DOHH2 (cell line): ENCODE data around the gene APBA2.

ENCODE experiments used
- H3F3A ChIP-seq: fragments of 200-600 bp; sonication (generic), shearing (Covaris generic); 2 replicates; pipeline ENCODE4 v1.6.0; 2016; ENCODE audit warnings: antibody characterized with exemption, mild to moderate bottlenecking; ENCODE audit not compliant: control insufficient read depth, insufficient read depth
- H3K27ac ChIP-seq: fragments of 200-600 bp; sonication (generic); 2 replicates; pipeline ENCODE4 v1.5.1; 2014; ENCODE audit warnings: low read depth, mild to moderate bottlenecking, low read length, moderate library complexity
- H3K27me3 ChIP-seq: fragments of 200-600 bp; sonication (generic); 2 replicates; pipeline ENCODE4 v1.6.1; 2014; ENCODE audit warnings: mild to moderate bottlenecking, low read length, mixed read lengths; ENCODE audit not compliant: control insufficient read depth
- H3K36me3 ChIP-seq: fragments of 200-600 bp; sonication (generic); 2 replicates; pipeline ENCODE4 v1.6.1; 2014; ENCODE audit warnings: mild to moderate bottlenecking, low read length, moderate library complexity, mixed read lengths; ENCODE audit not compliant: control insufficient read depth
- H3K4me1 ChIP-seq: fragments of 200-600 bp; sonication (generic); 2 replicates; pipeline ENCODE4 v1.6.1; 2014; ENCODE audit warnings: mild to moderate bottlenecking, low read length, mixed read lengths; ENCODE audit not compliant: control insufficient read depth
- H3K4me2 ChIP-seq: fragments of 200-600 bp; sonication (generic); 2 replicates; pipeline ENCODE4 v1.6.0; 2014; ENCODE audit warnings: mild to moderate bottlenecking, low read length, moderate library complexity
- H3K4me3 ChIP-seq: fragments of 200-600 bp; sonication (generic); 2 replicates; pipeline ENCODE4 v1.5.1; 2014; ENCODE audit warnings: mild to moderate bottlenecking, low read length, mixed read lengths
- H3K79me2 ChIP-seq: fragments of 200-600 bp; sonication (generic); 2 replicates; pipeline ENCODE4 v1.6.1; 2014; ENCODE audit warnings: mild to moderate bottlenecking, low read length, mixed read lengths; ENCODE audit not compliant: control insufficient read depth
- H3K9me2 ChIP-seq: fragments of 200-600 bp; sonication (generic); replicated peaks from 2 replicates; pipeline ENCODE4 v1.6.1; 2014; ENCODE audit warnings: mild to moderate bottlenecking, low read length, mixed read lengths; ENCODE audit not compliant: control insufficient read depth
- H3K9me3 ChIP-seq: fragments of 200-600 bp; sonication (generic); 2 replicates; pipeline ENCODE4 v1.6.1; 2014; ENCODE audit warnings: antibody characterized with exemption, low read length, mixed read lengths; ENCODE audit not compliant: control insufficient read depth, insufficient read depth
- H4K20me1 ChIP-seq: fragments of 200-600 bp; sonication (generic); 2 replicates; pipeline ENCODE4 v1.6.0; 2014; ENCODE audit warnings: low read depth, mild to moderate bottlenecking, antibody characterized with exemption, low read length, moderate library complexity; ENCODE audit not compliant: control insufficient read depth, insufficient read depth
- EZH2phosphoT487 ChIP-seq: fragments of 200-600 bp; sonication (generic); IDR thresholded peaks from 2 replicates; pipeline ENCODE4 v1.6.1; 2017; ENCODE audit warnings: borderline replicate concordance, mild to moderate bottlenecking, antibody characterized with exemption, low read length, moderate library complexity, mixed read lengths
- TF ChIP-seq, protein P1 (sequence below): fragments of 200-600 bp; sonication (generic); IDR thresholded peaks from one replicate; pipeline ENCODE4 v1.5.1; 2014; ENCODE audit warnings: antibody characterized with exemption, mild to moderate bottlenecking, low read depth, low read length; ENCODE audit not compliant: poor library complexity, severe bottlenecking

The APBA2 gene

GRCh38 chr15:28956491-28956890 lies 70.7 kb downstream of the APBA2 start:
- Histone ChIP-seq H3K79me2 (no peaks in the 10 kb centered on the region), H3K36me3 (no peaks in the 10 kb centered on the region), H3K4me1 (no peaks in the 10 kb centered on the region), H3K27ac (no peak overlapping the region), H3F3A (no peaks in the 10 kb centered on the region), H3K9me2 (no peaks in the 10 kb centered on the region), H3K4me3 (no peak overlapping the region), H3K9me3 (no peaks in the 10 kb centered on the region), H3K27me3 (no peaks in the 10 kb centered on the region), H3K4me2 (no peak overlapping the region), H4K20me1 (no peaks in the 10 kb centered on the region)
- TF ChIP-seq EZH2phosphoT487: no peak
- TF ChIP-seq, protein P1, sequence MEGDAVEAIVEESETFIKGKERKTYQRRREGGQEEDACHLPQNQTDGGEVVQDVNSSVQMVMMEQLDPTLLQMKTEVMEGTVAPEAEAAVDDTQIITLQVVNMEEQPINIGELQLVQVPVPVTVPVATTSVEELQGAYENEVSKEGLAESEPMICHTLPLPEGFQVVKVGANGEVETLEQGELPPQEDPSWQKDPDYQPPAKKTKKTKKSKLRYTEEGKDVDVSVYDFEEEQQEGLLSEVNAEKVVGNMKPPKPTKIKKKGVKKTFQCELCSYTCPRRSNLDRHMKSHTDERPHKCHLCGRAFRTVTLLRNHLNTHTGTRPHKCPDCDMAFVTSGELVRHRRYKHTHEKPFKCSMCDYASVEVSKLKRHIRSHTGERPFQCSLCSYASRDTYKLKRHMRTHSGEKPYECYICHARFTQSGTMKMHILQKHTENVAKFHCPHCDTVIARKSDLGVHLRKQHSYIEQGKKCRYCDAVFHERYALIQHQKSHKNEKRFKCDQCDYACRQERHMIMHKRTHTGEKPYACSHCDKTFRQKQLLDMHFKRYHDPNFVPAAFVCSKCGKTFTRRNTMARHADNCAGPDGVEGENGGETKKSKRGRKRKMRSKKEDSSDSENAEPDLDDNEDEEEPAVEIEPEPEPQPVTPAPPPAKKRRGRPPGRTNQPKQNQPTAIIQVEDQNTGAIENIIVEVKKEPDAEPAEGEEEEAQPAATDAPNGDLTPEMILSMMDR: no peak

DNA sequence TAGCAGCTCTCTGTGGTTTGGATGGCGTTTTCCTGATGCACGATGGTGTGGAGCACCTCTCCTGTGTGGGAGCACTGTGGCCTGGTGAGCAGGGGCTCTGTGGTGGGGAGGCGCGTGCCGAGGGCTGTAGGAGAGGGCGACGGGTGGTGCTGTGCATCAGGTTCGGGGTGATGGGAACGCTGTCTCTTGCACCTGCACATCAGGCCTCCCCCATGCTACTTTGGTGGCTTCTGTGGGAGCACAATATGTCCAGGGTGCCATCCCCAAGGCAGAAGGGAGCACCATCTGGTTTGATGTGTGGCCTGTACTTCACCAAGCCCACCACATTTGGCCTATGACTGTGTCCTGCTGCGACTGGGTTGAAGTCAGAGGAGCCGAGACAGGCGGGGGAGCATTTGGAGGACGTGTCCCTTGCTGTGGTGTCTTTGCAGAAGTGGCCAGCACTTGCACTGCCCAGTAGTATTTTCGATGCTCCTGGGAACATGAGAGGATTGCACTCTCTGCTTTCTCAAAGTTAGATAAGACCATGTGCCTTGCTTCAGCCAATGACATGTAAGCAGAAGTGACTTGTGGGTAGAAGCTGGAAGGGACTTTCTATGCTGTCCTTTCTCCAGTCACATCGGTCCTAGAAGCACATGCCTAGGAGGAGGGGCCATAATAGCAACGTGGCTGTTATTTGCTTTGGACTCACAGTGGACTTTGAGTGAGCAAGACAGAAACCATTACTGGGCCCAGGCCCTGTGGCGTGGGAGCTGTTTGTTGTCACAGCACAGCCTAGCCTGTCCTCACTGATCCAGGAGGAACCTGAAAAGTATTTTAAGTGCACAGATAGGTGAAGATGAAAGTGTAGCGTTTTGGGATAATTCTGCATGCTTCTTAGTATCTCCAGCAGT lies 72.1 kb downstream of the APBA2 start:
- Histone ChIP-seq H3K4me1 (no peaks in the 10 kb centered on the region), H3K27ac (no peak overlapping the region), H3K27me3 (no peaks in the 10 kb centered on the region), H3K79me2 (no peaks in the 10 kb centered on the region), H3K36me3 (no peaks in the 10 kb centered on the region), H3F3A (no peaks in the 10 kb centered on the region), H3K9me2 (no peaks in the 10 kb centered on the region), H3K4me3 (no peak overlapping the region), H3K4me2 (no peak overlapping the region), H4K20me1 (no peaks in the 10 kb centered on the region), H3K9me3 (no peaks in the 10 kb centered on the region)
- TF ChIP-seq EZH2phosphoT487: no peak
- TF ChIP-seq, protein P1: no peak

DNA sequence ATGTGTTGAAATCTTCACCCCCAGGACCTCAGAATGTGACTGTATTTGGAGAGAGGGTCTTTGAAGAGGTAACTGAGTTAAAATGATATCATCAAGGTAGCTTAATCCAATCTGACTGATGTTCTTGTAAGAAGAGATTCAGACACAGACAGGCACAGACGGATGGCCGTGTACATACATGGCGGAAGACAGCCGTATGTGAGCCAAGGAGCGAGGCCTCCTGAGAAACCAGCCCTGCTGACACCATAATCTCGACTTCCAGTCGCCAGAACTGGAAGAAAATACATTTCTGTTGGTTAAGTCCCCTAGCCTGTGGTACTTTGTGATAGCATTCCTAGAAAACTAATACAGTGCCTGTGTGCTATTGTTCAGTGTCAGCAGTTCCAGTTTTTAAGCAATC lies 73.6 kb downstream of the APBA2 start:
- H3K4me2 ChIP-seq: no peak overlapping the region
- no peak overlapping the region for H3K27ac ChIP-seq
- no peak for TF ChIP-seq EZH2phosphoT487
- TF ChIP-seq, protein P1: no peak
- H3K9me2 ChIP-seq: no peaks in the 10 kb centered on the region
- H3K79me2 ChIP-seq: no peaks in the 10 kb centered on the region
- H3K27me3 ChIP-seq: peaks cover 8% of the 10 kb centered on the region
- no peaks in the 10 kb centered on the region for H3K9me3 ChIP-seq
- no peaks in the 10 kb centered on the region for H3F3A ChIP-seq
- no peaks in the 10 kb centered on the region for H4K20me1 ChIP-seq
- no peak overlapping the region for H3K4me3 ChIP-seq
- no peaks in the 10 kb centered on the region for H3K36me3 ChIP-seq
- H3K4me1 ChIP-seq: no peaks in the 10 kb centered on the region
